RWPE1 (cell line): ENCODE data around the gene ACTG1.

ENCODE experiments used
- CTCF ChIA-PET: fragments of 350-600 bp; sonication (Branson Sonifier 250); formaldehyde crosslinking; extraction: SDS; loops from one replicate; lab custom pipeline; 2021; lab: Yijun Ruan, JAX
- POLR2A ChIA-PET: fragments of 400-600 bp; formaldehyde crosslinking; extraction: SDS; loops from one replicate; lab custom pipeline; 2020; ENCODE audit warnings: antibody characterized with exemption; ENCODE audit not compliant: low non-redundant PET; lab: Yijun Ruan, JAX
- DNase-seq: peaks from one replicate; pipeline ENCODE4 v3.0.0; 2012; ENCODE audit warnings: low spot score
- H3K27ac ChIP-seq: fragments of 450-650 bp; 2 replicates; pipeline ENCODE4 v1.5.1; 2017
- CTCF ChIP-seq: fragments of 450-650 bp; conservative IDR thresholded peaks from 2 replicates; pipeline ENCODE4 v1.5.1; 2017; ENCODE audit warnings: low read depth, mild to moderate bottlenecking

The ACTG1 gene

GRCh38 chr17:81476635-81477034, 36.0 kb downstream of the ACTG1 start:
- no peak for DNase-seq
- ChIA-PET POLR2A (no interaction called here), CTCF (no interaction called here)
- TF ChIP-seq CTCF = no peak
- no peak overlapping the region for H3K27ac ChIP-seq

DNA sequence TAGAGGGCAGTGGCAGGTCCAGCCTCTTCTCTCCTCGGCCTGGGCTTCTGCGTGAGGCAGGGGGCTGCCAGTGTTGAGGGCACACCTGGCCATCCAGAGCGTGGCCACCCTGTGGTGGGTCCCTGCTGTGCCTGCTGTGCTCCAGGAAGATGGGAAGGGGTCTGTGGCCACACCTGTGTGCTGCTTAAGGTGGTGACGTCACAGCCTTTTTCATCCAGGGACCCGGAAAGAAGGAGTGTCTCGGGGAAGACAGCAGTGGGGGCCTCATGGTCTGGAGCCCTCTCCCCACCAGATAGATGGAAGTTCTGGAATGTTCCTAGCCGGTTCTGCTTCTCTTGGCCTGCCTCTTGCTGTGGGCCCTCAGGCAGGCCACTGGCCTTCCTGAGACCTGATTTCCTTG, 36.5 kb downstream of the ACTG1 start:
- ChIA-PET CTCF (no interaction called here), POLR2A (no interaction called here)
- DNase-seq = no peak
- no peak for TF ChIP-seq CTCF
- no peak overlapping the region for H3K27ac ChIP-seq

GRCh38 chr17:81474958-81475357, 37.6 kb downstream of the ACTG1 start:
- no peak overlapping the region for H3K27ac ChIP-seq
- no peak for TF ChIP-seq CTCF
- CTCF ChIA-PET = no interaction called here
- POLR2A ChIA-PET = no interaction called here
- DNase-seq = no peak

DNA sequence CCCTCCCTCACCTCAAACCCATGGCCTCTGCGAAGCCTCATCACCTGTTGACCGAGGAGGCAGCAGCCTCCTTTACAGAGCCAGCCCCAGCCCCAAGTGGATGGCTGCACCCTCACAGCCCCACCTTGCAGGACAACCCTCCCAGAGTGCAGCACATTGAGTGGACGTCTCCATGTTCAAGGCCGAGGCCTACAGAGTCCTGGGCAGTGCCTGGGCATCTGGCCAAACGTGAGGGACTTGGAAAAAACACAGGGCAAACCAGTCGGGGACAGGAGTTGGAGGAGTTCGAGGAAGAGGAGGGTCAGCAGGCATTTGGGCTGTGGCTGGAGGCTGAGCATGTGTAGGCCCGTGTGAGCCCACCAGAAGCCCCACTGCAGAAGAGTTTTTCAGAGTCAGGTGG, 39.6 kb downstream of the ACTG1 start:
- POLR2A ChIA-PET = no interaction called here
- no peak for DNase-seq
- CTCF ChIA-PET = interaction anchor here (0.5 kb wide), 1 partner anchor 8 kb away, joined by 3 read pairs; no protein-coding TSS in a partner anchor
- H3K27ac ChIP-seq = no peak overlapping the region
- TF ChIP-seq CTCF = no peak

DNA sequence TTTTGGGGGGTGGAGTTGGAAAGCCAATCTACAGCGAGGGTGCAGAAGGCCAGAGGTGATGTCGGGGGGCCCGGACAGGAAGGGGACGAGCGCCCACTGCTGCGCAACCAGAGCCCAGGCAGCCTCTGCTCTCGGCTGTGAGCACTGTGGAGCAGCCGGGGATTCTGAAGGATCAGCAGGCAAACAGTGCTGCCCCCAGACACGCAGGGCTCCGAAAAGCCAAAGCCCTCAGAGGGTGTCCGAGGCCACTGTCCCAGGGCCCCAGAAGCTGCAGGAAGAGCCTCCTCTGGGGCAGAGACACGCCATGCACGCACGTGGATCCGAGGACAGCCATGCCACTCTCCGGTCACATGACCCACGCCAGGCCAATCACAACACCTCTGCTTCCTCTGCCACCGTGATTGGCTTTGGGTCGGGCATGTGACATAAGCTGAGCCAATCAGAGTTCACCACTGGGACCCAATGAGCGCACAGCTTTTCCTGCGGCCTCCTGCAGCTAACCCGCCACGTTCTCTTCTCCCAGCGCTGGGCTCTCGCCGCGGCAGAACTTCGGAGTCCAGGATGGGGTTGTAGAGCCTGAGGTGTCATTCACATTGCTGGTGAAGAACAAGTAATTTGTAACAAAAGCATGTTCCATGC, 40.7 kb downstream of the ACTG1 start:
- peak overlapping the region; percentile 33; the same call in 1 of the 2 replicates for H3K27ac ChIP-seq
- ChIA-PET CTCF (interaction anchor here (0.6 kb wide), 1 partner anchor 107 kb away, joined by 4 read pairs; no protein-coding TSS in a partner anchor), POLR2A (no interaction called here)
- TF ChIP-seq CTCF = no peak
- peak; percentile 61 for DNase-seq

GRCh38 chr17:81470944-81471817, 41.4 kb downstream of the ACTG1 start:
- ChIA-PET POLR2A (no interaction called here), CTCF (no interaction called here)
- H3K27ac ChIP-seq = peak overlapping the region; percentile 33
- no peak for TF ChIP-seq CTCF
- DNase-seq = no peak
